PC-3 (cell line): Measurements from ENCODE around the gene FGFRL1.

Experiments
- EZH2 ChIP-seq: fragments of 300-600 bp; sonication (generic); IDR thresholded peaks from one replicate; pipeline ENCODE4 v1.6.1; 2017; ENCODE audit warnings: antibody characterized with exemption, mild to moderate bottlenecking, low read length; ENCODE audit not compliant: unreplicated experiment
- EZH2phosphoT487 ChIP-seq: fragments of 300-600 bp; sonication (generic); IDR thresholded peaks from 2 replicates; pipeline ENCODE4 v1.6.1; 2018; ENCODE audit warnings: mild to moderate bottlenecking, antibody characterized with exemption, low read length, borderline replicate concordance
- TF ChIP-seq, protein P1 (sequence below): fragments of 300-600 bp; sonication (generic); conservative IDR thresholded peaks from 2 replicates; pipeline ENCODE4 v1.5.1; 2017; ENCODE audit warnings: antibody characterized with exemption, low read depth, mild to moderate bottlenecking, low read length

DNA sequence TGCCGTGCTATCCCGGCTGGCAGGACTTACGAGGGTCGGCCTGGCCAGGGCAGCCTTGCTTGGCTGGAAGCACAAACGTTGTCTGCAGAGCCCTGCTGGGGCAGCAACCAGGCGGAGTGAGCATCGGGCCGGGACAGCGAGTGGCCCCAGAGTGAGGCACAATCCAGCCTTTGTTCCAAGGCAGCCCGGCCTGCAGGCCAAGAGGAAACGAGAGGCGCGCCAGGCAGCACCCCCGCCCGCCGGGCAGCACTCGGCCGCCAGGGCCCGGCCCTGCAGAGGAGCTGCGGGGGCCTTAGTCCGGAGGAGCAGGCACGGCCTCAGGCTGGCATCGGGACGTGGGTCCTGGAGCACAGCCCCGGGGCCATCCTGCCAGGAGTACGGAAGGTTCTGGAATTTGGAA is 24.1 kb downstream of the FGFRL1 start:
- TF ChIP-seq, protein P1, sequence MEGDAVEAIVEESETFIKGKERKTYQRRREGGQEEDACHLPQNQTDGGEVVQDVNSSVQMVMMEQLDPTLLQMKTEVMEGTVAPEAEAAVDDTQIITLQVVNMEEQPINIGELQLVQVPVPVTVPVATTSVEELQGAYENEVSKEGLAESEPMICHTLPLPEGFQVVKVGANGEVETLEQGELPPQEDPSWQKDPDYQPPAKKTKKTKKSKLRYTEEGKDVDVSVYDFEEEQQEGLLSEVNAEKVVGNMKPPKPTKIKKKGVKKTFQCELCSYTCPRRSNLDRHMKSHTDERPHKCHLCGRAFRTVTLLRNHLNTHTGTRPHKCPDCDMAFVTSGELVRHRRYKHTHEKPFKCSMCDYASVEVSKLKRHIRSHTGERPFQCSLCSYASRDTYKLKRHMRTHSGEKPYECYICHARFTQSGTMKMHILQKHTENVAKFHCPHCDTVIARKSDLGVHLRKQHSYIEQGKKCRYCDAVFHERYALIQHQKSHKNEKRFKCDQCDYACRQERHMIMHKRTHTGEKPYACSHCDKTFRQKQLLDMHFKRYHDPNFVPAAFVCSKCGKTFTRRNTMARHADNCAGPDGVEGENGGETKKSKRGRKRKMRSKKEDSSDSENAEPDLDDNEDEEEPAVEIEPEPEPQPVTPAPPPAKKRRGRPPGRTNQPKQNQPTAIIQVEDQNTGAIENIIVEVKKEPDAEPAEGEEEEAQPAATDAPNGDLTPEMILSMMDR, result no peak
- no peak for TF ChIP-seq EZH2
- no peak for TF ChIP-seq EZH2phosphoT487
